ENCODE results near the gene PRKCB.

GRCh38 chr16:23948949-23949411 is 113.2 kb downstream of the PRKCB start:
- TF ChIP-seq CTCF (IDR thresholded peaks at IDR 0.05; ENCODE audit: low read depth, low read length): no peak
- no peak for TF ChIP-seq EZH2phosphoT487 (IDR thresholded peaks at IDR 0.05; ENCODE audit: low read depth)

Data from OCI-LY3 (cell line).